Ecto neural progenitor cell (in vitro differentiated cells): ENCODE measurements around the gene MDM1.

Source experiments
- DNase-seq: peaks from one replicate; pipeline ENCODE4 v3.0.0-alpha.2; 2018; ENCODE audit warnings: low spot score

MDM1 gene

GRCh38 chr12:68321140-68321539 is 11.0 kb downstream of the MDM1 start:
- no peak for DNase-seq

DNA sequence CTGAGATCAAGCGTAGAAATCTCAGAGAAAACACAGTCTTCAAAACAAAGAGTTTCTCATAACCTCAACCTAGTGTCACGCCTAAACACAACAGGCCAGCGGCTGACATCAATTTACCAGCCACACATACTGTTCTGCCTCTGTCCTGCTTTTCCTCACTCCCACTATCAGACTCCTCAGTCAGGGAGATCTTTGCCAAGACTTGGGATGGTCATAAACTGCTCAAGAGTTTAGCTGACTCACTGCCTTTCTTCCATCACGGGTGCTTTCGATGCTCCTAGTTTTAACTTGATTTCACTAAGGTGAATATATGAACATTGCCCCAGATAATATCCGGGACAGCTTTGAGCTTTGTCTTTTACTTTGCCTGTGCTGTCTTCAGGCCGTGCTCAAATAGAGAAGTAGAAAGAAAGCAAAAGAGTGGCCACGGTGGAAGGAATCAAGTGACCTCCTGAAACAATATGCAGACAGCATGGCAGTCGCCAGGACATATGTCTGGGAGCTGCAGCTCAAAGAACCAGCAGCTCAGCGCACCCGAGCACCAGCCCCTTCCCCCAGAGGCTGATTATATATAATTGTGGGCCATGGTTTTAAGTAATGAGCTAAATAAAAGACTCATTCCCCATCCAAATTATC is 12.1 kb downstream of the MDM1 start:
- DNase-seq: no peak

DNA sequence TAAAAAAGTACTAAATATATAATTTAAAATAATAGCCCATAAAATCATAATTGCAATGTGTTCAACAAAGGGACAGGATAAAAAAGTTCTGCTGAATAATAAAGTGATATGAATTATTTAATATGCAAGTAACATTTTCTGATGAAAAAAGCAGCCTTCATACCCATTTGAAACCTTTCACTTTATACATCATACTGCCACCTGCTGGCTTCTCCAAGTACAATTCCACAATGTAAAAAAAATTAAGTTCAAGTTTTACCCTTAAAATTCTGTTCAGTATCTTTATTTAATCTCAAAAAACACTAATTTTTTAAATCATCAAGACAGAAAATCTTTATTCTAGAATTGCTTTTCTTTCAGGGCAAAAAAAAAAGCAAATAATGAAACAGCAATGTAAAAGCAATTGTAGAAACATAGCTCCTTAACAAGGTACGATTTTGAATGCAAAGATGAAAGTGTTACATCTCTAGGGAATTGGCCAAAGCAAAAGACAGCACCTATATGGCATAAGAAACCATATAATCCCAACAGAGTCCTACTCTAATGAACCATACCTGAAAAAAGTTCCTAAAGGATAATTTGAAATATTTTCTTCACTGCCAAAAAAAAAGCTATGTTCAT is 15.0 kb downstream of the MDM1 start:
- no peak for DNase-seq

- no peak for DNase-seq
Observed at GRCh38 chr12:68310370-68310769, 21.8 kb downstream of the MDM1 start.

DNA sequence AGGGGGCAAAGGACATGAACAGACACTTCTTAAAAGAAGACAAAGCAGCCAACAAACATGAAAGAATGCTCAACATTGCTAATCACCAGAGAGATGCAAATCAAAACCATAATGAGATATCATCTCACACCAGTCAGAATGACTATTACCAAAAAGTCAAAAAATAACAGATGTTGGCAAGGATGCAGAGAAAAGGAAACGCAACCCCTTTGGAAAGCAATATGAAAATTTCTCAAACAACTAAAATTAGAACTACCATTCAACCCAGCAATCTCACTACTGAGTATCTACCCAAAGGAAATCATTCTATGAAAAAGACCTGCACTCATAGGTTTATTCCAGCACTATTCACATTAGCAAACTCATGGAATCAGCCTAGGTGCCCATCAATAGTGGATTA is 25.6 kb downstream of the MDM1 start:
- DNase-seq: no peak

GRCh38 chr12:68305278-68305677 is 26.9 kb downstream of the MDM1 start:
- no peak for DNase-seq

- no peak for DNase-seq
Observed at GRCh38 chr12:68304626-68305025, 27.5 kb downstream of the MDM1 start.

DNA sequence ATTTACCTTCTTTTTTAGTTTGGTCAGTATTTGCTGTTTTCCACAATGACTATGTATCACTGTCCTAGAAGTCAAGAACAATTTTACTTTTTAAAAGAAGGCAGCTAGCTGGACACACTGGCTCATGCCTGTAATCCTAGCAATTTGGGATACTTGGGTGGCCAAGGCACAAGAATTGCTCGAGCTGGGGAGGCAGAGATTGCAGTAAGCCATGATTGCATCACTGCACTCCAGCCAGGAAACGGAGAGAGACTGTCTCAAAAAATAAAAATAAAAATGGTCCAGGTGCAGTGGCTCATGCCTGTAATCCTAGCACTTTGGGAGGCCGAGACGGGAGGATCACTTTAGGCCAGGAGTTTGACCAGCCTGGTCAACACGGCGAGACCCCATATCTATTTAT is 28.3 kb downstream of the MDM1 start:
- DNase-seq: no peak

GRCh38 chr12:68297929-68298328 is 34.2 kb downstream of the MDM1 start:
- no peak for DNase-seq

GRCh38 chr12:68294251-68294650 is 37.9 kb downstream of the MDM1 start:
- no peak for DNase-seq

- no peak for DNase-seq
Observed at GRCh38 chr12:68293347-68293746, 38.8 kb downstream of the MDM1 start.

DNA sequence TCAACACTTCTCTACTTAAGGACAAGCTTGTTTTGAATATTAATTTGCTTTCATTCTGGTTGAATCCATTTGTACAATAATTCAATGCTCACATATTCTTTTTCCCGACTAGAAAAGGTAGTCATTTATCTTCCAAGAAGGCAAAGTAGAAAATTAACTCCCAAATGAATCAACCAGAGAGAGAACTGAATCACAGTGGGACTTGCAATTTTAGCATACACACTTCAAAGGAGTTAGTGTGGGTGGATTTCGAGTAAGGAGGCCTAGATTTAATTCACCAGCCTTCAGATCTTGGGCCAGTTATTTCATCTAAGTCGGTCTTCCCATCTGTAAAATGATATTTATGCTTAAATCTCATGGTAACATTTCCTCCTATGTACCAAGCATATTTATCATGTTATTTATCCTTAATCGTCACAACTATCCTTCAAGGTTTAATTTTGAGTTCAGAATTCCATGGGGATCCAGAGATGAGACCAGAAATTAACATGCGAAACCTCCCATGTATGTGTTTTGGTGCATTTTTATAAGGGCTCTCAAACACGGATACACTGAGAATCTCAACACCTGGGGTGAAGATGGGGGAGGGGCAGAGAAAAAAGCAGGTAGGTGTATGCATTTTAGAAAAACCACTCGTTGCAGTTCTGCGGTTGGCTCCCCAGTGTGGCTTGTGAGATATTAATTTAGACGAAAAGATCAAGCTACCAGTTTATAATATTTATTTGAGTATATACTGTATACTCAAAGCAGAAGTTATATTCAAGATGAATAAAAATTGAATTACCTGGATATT is 39.8 kb downstream of the MDM1 start:
- DNase-seq: no peak

DNA sequence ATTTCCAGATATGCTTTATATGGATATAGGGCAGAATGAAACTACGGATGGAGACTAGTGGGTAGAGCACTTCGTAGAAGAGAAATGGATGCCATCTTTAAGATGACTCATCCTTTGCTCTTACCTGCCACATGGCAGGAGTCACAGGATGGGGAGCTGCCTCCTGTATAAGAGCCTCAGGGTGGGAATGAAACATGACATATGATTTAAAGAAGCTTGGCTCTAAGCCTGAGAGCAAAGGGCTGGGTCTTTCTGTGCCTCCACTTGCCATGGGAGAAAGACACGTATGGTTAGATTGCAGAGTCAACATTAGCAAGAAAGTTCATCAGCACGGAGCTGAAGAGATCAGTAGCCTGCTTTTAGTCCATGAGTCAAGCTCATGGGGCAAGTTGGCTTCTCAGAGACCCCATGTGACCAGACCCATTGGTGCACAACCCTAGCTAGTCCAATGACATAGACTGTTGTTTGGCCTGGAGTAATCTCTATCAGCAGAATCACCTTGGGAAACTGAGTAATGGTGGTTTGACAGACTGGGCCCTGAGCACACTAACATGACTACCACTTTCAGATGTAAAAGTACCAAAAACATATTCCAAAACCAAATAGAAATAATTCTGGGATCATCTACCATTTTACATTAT is 40.6 kb downstream of the MDM1 start:
- no peak for DNase-seq

DNA sequence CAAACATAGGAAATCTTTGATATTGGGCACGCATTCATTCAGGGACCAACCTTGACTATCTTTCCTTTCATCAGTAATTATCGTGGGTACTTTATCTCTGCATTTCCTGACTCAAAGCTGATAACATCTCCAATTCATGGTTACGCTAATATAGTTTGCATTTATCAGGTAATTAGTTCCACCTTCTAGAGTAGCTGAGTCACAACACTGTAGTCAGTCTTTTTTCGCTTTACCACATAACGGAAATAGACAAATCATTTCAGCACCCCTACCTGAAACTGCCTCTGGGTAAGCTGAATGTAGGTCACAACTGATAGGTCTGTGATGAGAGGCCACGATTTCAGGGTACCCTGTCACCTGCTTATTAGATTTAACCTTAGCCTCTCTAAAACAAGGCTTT is 42.0 kb downstream of the MDM1 start:
- DNase-seq: no peak

DNA sequence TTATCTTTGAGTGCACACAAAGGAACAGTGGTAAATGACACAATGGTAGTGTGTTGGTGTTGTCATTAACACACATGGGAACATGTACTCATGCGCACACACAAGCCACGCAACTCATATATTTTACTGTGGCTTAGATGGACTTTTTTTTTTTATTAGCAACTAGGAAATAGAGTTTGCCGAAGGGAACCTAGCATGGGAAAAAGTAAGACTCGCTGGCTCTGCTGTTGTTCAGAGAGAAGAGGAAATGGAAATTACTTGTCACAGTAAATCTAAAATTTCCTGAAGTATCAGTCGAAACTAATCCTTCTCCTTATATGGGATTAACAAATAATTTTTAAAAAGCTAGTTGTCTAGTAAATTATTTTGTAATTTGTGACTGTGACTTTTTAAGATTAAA is 45.1 kb downstream of the MDM1 start:
- no peak for DNase-seq

GRCh38 chr12:68286396-68286795 is 45.8 kb downstream of the MDM1 start:
- DNase-seq: no peak

GRCh38 chr12:68285541-68285940 is 46.6 kb downstream of the MDM1 start:
- no peak for DNase-seq

- DNase-seq: no peak
Observed at GRCh38 chr12:68281322-68282077, 50.7 kb downstream of the MDM1 start.

DNA sequence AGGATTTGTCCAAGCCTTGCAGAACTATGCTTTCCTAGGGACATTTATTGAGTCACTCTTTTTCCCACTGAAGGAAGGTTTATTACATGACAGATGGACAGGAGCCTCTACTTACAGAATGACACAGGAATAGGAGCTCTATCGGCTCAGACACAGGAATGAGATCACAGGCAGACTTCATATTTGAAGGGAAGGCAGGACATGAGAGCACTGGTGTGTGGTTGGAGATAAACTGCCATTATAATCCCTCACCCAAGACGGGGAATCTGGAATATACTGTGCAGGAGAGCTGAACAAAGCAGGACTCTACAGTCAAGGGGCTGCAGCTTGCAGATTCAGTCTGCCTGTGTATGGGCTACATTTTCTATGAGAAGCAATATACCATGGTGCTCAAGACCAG is 51.9 kb downstream of the MDM1 start:
- no peak for DNase-seq

- DNase-seq: no peak
Observed at GRCh38 chr12:68279227-68280054, 52.7 kb downstream of the MDM1 start.

- no peak for DNase-seq
Observed at GRCh38 chr12:68276402-68276930, 55.7 kb downstream of the MDM1 start.
